OCI-M2 (cell line): Measurements from ENCODE around the gene NHLRC4.

Experiments used
- DNase-seq: peaks from one replicate; lab custom pipeline; 2025; ENCODE audit not compliant: unreplicated experiment; lab: John Stamatoyannopoulos, UW

The NHLRC4 gene

DNA sequence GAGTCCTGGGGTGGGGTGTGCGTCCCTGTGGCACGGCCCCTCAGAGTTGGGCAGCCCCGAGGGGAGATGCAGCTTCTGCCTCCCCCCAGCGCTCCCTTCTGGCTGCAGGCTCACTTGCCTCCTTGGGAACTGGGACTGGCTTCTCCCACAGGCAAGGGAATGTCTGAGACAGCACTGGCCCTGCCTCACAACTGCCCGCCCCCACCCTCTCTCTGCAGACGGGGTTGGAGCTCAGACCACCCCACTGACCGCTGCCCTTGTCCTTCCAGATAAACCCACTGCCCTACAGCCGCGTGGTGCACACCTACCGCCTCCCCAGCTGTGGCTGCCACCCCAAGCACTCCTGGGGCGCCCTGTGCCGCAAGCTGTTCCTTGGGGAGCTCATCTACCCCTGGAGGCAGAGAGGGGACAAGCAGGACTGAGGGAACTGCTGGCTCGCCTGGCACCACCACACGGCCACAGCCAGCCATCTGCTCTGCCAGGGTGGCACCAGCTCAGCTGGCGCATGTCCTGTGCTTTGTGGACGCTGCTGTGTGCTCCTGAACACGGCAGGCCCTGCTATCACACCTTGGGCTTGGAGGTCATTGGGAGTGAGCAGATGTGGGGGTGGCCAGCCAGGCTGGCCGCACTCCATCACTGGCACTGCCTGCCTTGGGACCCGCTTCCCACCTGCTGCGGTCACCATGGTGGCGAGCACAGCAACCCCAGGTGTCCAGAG is 16.0 kb downstream of the NHLRC4 start:
- DNase-seq: no peak

DNA sequence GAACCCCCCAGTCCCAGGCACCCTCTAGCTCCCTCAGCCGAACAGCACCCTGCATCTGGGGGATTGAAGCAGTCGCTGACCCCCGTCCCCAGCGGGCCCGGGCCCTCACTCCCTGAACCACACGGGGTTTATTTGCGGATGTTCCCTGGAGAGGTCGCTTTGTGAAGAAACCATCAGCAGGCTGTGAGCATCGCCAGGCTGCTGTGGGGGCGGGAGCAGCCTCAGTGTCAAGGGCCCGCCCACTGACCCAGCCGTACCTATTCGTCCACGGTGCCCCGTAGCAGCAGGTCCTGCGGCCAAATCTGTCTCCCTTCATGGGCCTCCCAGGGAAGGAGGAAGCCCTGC is 16.6 kb downstream of the NHLRC4 start:
- no peak for DNase-seq

DNA sequence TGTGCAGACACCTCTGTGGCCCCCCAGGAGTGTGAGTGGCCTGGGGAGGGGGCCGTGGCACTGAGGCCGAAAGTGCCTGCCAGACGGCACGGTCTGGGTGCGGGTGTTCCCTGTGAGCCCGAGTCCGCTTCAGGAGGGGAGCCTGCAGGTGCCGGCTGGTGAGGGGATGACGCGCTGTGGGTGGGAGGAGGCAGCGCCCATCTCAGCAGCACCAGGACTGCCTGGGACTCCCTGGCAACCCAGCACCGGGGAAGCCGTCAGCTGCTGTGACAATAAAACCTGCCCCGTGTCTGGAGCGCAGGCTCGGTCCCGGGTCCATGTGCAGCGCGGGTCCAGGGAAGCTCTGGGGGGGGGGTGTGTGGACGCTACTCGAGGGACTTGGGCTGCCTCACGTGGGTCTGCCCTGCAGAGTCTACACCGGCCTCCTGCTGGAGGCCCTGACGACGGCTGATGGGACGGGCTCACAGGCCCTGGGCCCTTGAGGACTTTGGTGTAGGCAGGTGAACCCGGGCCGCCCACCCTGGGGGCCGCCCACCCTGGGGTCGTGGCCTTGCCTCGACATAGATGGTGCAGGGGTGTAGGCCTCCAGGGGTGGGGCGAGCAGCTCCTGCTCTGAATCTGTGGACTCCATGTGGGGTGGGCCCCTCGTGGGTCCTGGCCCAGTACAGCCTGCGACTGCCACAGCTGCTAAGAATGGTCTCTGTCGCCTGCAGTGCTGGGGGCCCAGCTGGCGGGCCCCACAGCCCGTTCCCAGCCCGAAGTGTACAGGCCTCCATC is 17.2 kb downstream of the NHLRC4 start:
- no peak for DNase-seq

DNA sequence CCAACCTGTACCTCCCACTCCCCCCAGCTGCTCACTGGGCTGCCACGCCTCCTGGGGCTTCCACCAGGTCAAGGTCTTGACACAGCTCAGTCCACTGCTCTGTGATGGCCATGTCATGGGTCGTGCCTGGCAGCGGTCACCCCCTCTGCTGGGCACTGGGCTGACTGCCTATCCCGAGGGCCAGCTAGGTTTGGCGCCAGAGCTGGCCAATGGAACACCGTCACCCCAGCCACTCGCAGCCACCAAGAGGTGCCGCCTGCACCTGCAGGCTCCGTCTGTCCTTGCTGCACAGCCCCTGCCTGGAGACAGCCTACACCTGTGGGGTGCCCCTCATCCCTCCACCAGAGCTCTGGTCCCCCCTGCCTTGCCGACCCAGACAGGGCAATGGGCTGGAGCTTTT is 18.5 kb downstream of the NHLRC4 start:
- DNase-seq: no peak

DNA sequence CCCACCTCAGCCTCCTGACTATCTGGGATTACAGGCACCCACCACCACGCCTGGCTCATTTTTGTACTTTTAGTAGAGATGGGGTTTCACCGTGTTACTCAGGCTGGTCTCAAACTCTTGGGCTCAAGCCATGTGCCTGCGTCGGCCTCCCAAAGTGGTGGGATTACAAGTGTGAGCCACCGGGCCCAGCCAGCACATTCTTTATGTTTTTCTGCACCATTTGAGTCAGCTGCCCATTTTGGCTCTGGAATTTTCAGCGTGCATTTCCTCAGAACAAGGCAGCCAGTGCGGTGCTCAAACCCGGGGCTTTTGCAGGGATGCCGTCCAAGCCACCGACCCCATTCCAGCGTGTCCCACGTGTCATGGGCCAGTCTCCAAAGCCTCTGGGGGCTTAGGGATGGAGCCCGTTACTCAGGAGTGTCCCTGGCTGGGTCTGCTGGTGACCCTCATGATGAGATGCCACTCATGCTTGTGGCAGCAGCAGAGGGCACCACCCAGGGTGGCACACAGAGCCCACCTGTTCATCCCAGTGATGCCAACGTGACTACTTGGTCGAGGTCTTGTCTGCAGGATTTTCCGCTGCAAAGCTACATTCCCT is 19.3 kb downstream of the NHLRC4 start:
- DNase-seq: no peak

DNA sequence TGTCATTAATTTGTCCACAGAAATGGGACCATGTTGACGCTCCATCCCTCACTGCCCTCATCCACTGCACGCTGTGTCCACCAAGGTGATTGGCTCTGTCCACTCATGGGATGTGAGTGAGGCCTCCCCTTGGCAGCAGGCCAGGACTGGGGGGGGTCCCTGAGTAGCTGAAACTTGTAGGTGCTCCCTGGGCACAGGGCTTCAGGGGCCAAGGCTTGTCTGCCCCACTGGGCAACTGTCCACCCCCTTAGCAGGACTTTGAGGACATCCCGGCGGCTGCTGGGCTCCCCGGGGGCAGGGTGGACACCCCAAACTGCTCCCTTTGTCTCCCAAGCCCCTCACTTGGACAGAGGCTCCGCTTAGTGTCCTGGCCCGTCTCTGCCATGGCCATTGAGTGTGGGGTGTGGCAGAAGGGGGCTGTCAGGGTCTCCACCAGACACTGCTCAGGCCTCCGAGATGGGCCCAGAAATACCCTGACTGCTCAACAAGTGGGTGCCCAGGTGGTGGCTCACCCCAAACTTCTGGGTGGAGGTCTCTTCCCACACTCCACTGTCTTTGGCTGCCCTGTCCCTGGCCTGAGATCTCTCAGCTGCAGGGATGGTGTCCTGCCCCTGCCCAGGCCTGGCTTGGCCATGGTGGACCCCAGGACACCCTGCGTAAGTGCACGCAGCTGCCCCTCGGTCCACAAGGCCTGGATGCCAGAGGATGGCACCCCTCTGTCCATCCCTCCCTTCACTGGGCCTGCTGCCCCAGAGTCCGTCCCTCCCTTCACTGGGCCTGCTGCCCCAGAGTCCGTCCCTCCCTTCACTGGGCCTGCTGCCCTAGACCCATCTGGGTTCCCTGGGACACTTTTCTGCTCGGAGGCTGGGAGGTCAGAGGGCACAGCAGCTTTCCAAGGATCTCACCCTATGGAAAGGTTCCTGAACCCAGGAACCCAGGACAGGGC is 20.1 kb downstream of the NHLRC4 start:
- DNase-seq: no peak

DNA sequence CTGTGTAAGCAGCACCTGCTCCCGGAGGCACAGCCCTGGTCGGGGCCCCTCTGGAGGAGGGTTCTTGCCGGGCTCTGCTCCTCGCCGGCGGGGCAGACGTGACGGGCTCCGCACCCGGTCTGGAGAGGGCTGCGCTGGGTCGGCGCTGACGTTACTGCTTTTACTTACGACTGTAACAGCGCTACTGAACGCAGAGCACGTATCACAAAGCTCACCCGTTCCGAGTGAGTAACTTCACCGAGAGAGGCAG is 21.8 kb downstream of the NHLRC4 start:
- no peak for DNase-seq

DNA sequence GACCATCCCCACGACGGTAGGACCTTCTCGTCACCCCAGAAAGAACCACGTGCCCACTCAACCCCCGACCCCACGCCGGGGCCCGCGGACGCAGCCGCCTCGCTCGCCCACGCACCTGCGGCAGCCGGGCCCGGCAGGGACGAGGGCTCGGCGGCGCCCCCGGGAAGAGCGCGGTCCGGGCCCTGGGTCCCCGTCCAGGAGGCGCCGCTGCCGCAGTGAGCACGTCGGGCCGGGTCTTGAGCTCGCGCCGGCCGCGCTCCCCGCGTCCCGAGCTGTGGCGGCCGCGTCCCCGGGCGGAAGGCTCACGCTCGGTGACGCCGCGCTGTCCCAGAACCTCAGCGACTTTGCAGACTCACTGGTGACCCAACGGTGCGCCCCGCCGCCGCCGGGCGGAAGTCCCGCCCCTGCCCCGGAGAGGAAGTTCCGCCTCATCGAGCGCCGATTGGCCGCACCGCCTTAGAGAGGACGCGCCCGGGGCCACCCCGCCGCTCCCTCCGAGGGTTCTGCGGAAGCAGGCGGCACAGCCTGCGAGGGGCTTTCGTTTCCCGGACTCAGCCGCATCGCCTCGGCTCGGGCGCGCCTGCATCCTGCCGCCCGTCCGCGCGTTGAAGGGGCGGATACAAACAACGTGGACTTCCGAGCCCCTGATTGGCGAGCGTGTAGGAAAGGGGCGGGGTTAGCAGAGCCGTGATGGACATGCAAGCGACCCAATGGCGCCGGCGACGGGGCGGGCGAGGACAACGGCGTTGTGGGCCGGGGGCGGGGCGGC is 22.3 kb downstream of the NHLRC4 start:
- DNase-seq: no peak

DNA sequence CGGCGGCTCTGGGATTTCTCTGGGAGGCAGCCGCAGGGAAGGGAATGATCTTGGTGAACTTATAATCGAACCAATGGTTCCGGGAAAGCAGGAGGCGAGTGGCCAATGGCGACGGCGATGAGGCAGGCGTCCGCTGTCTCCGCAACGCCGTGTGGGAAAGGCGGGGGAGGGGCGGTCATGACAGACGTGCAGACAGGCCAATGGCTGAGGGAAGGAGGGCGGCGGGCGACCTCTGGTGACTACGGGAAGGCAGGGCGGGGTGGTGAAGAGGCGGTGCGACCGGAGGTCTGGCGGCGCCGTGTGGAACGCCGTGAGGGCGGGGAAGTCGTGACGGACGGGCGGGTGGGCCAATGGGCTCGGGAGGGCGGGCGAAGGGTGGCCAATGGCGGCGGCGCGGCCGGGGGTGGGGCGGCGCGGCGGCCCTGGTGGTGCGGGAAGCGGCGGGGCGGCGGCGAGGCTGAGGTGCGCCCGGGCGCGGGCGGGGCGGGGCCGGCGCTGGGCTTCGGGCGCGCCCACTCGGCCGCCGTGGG is 22.9 kb downstream of the NHLRC4 start, which contains the start of gene RAB40C:
Gene RAB40C (plus strand): TSS at position 409 of the 530 bp plus-strand sequence. CDS start 226 bp downstream, outside the sequence.
- DNase-seq: peak; percentile 54

DNA sequence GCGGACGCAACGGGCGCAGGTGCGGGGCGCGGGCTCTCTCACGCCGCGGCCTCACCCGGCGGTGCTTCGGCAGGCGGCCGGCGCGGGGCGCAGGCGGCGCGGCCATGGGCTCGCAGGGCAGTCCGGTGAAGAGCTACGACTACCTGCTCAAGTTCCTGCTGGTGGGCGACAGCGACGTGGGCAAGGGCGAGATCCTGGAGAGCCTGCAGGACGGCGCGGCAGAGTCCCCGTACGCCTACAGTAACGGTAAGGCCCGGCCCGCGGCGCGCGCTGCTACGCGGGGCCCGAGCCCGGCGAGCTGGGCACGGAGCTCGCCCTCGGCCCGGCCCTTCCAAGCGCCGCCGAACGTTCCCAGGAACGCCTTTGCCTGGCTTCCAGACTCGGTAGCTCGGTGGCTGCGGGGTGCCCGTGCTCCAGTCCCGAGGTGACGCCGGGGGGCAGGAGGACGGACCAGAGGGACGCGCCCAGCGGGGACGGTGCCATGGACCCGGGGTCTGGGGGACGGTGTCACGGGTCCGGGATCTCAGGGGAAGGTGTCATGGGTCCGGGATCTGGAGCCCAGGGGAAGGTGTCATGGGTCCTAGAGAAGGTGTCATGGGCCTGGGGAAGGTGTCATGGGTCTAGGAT is 23.5 kb downstream of the NHLRC4 start:
- no peak for DNase-seq

DNA sequence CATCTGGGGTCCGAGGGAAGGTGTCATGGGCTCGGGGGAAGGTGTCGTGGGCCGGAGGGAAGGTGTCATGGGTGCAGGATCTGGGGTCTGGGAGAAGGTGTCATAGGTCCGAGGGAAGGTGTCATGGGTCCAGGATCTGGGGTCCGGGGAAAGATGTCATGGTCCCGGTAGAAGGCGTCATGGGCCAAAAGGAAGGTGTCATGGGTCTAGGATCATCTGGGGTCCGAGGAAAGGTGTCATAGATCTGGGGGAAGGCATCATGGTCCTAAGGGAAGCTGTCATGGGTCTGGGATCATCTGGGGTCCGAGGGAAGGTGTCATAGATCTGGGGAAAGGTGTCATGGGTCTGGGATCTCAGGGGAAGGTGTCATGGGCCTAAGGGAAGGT is 24.0 kb downstream of the NHLRC4 start:
- DNase-seq: no peak

DNA sequence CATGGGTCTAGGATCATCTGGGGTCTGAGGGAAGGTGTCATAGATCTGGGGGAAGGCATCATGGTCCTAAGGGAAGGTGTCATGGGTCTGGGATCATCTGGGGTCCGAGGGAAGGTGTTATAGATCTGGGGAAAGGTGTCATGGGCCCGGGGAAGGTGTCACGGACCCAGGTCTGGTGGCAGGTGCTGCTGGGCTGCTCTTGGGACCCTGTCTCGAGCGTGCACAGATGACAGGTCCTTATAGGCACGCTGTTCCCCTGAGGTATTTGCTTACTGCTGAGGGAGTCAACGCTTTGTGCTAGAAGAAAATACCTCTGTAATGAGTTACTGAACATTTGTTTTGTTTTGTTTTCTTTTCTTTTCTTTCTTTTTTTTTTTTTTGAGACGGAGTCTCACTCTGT is 24.4 kb downstream of the NHLRC4 start:
- no peak for DNase-seq

DNA sequence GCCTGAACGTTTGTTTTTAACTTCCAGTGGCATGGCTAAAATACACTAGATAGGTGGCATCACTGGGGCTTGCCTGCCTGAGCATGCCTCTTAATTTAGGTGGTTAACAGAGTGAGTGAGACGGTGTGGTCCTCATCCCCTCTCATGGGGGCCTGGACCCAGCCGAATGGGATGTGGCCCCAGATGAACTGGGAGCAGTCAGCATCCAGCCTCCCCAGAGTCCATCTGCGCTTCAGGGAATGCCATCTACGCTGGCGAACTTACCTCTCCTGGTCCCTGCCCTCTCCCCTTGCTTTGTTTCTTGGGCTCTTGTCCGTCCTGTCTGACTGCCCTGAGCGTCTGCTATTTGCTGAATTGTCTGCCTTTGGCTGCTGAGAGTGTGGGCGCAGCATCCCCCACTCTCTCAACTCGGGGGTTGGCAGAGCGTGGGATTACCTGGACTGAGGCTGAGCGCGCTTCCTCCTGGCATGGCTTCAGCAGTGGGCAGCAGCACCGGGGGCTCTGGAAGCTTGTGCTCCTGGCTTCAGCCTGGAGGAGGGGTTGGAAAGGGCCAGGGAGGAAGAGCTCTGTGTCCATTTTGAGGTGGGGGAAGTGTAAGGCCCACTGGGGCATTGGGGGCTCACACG is 25.2 kb downstream of the NHLRC4 start:
- no peak for DNase-seq

DNA sequence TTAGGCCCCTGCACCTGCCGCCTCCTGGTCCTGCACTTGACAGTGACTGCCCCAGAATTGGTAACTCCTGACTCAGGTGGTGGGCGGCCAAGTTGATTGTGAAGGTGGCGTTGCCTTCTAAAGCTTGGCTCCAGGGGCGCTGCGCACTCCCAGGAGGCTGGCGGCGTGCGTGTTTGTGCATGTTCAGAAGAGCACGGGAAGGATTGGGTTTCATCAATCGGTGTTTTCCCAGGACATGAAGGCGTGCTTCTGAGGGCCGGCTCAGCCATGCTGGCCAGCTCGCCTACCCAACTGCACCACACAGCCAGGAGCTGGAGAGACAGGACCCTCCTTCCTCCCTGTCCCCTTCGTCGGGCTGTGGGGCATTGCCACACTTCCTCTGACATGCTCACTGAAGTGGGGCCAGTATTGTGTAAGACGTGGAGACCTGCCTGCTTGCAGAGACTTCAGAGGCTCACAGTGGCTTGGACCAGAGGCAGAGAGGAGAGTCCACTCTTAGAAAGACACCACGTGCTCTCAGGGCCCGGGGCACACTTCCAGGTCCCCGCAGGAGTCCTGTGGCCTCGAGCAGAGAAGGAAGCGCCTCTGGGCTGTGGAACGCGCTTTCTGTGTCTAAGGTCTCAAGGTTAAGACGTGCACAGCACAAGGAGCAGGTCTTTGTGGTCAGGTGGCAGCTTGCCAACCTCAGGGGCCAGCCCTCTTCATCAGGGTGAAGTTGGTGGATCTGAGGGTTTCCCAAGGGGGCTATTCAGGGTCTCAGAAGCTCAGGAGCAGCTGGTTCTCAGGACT is 25.9 kb downstream of the NHLRC4 start:
- no peak for DNase-seq

DNA sequence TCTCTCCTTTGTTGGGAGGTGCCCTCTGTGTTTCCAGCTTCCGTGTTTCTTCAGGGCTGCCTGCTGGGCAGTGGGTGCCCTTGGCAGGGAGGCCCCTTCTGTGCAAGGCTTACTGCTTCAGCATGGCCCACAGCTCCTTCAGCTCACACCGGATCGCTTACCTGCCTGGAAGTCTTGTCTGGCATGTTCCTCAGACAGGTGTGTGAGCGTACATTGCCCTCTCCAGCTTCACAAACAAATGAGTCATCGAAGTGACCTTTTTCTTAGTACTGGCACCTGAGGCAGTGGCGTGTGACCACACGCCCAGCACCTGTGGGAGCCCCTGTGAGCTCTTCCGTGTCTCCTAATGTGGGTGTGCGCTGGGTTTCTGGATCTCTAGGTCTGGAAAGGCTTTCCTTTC is 26.6 kb downstream of the NHLRC4 start:
- DNase-seq: no peak

DNA sequence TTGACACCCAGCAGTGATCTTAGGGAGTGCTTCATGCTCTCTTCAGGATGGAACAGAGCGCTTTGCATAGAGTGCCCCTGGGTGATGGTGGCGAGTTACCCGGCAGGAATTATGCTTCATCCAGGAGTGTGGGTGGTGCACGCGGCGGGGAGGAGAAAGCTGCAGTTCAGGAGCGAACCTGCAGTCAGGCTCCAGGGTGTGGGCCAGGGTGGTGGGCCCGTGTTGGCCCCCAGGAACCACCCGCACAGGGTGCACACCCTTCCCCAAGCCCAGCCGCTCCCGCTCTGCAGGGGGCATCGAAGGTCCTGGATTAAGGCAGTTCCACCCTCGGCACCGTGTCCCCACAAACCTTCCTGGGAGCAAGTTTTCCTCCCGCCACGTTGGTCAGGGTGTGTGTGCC is 27.0 kb downstream of the NHLRC4 start:
- DNase-seq: no peak

DNA sequence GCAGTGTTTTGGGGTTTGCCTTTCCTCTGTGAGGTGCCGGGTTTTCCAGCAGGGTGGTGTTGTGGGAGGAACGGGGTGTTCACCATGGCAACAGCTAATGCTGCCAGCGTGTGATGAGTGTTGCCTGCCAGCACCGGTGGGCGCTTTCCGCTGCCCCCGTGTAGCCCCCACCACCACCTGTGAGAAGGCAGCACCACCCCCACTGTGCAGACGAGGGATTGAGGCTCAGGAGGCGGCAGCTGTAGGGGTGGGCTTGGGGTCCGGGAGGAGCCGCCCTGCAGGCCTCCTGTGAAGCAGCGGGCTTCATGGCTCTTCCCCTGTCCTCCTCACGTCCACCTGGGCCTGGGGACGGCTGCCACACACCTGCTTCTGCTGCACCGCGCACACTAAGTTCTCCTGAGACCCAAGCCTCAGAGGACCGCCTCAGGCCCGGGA is 28.3 kb downstream of the NHLRC4 start:
- no peak for DNase-seq

DNA sequence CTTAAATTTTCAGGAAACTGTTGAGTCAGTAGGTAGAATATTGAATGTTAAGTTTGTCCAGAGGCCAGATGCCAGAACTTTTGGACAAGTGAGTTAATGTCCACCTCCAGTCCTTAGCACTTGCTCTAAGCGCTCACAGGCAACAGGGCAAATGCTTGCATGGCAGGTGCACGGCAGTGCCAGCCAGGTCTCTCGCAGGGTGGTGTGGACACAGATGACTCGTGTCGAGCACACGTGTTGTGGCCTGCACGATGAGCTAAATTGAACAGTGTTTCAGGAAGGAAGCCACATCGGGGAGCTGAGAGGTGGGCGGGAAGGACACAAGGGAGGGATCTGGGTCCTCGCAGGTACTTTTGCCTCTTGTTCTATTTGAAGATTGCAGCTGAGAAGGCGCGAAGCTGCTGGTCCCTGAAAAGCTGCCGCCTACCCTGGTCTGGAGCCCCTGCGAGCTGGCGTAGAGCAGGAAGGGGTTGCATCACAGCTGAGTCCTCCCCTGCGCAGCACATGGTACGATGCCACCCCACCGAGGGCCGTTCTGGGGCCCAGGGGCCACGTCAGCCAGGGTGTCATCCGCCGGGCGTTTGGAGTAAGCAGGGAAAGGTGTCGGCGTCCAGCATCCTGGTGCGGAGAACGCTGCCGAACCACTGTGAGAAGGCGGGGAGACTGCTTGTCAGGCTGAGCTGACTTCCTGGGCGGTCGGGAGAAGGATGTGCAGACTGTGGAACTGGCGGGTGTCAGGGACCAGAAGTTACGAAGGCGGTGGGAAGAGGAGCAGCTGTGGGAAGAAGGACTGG is 29.3 kb downstream of the NHLRC4 start:
- no peak for DNase-seq
